ENCODE data around the gene SLC7A14.

DNA sequence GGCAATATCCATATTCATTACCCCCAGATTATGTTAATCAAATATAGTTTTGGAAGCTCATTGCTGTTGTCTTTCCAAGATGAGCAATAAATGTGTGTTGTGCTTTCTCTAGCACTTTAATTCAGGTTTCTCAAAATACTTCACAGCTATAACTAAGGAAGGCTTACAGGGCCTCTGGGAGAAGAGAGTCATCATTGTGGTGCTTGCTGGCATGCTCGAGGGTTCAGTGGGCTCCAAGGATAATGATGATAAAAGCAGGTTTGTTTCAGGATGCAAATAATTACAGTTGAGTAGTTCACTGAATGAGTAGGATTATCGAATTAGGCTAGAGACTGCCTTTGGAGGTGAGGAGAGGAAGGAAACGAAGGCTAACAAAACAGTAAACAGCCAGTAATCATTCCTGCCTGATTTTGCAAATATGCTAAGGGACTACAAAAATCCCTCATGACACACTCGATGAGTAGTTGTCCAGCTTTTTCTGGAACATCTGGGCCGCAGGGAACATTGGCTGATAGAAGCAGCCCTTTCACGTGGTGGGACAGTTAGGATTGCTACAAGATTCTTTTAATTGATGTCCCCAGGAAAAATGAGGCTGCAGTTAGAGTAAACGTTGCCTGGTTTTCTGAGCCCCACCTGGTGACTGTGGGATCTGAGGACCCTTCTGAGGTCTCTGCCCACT, 54.1 kb downstream of the SLC7A14 start:
- no peak for TF ChIP-seq CTCF (IDR thresholded peaks at IDR 0.05; ENCODE audit: low read length)
- TF ChIP-seq EZH2 (optimal IDR thresholded peaks at IDR 0.05; ENCODE audit: low read depth, low read length), result no peak
- no peak for TF ChIP-seq EZH2phosphoT487 (IDR thresholded peaks at IDR 0.05; ENCODE audit: low read length)
